Activated CD8-positive, alpha-beta T cell treated with anti-CD3 and anti-CD28 coated beads for 36 hours (primary cell): ENCODE measurements around the gene CLDN2. TPM values are rescaled to one million over a fixed set of nuclear protein-coding genes. Genes with fewer than 3 reads are reported as not detected.

Experiments used
- ATAC-seq: fragments of 200-7000 bp; cut with Tn5 transposase; one replicate; pipeline ENCODE4 v1.10.0; 2021; ENCODE audit warnings: mild to moderate bottlenecking, moderate library complexity
- CTCF ChIA-PET: fragments of 350-600 bp; sonication (Branson Sonifier 250); formaldehyde crosslinking; loops from one replicate; lab custom pipeline; 2021; ENCODE audit warnings: antibody characterized with exemption; lab: Charles Lee
- POLR2A ChIA-PET: fragments of 350-600 bp; sonication (Branson Sonifier 250); formaldehyde crosslinking; loops from one replicate; lab custom pipeline; 2021; ENCODE audit warnings: antibody characterized with exemption; lab: Charles Lee
- DNase-seq: peaks from one replicate; pipeline ENCODE4 v3.0.0-alpha.2; 2020
- H3K27ac Mint-ChIP-seq: one replicate; pipeline ENCODE4 v1.8.0; 2021; ENCODE audit warnings: mild to moderate bottlenecking, mixed read lengths
- H3K27me3 Mint-ChIP-seq: one replicate; pipeline ENCODE4 v1.8.0; 2021; ENCODE audit warnings: mixed read lengths
- H3K36me3 Mint-ChIP-seq: one replicate; pipeline ENCODE4 v1.8.0; 2021; ENCODE audit warnings: low read depth, mixed read lengths
- H3K4me1 Mint-ChIP-seq: one replicate; pipeline ENCODE4 v1.8.0; 2021; ENCODE audit warnings: low read depth, mixed read lengths
- H3K4me3 Mint-ChIP-seq: one replicate; pipeline ENCODE4 v1.8.0; 2021; ENCODE audit warnings: mild to moderate bottlenecking, moderate library complexity, mixed read lengths
- H3K9me3 Mint-ChIP-seq: one replicate; pipeline ENCODE4 v1.8.0; 2021; ENCODE audit warnings: mixed read lengths
- CTCF ChIP-seq: fragments of 200-600 bp; IDR thresholded peaks from one replicate; pipeline ENCODE4 v1.8.0; 2022; ENCODE audit warnings: antibody characterized with exemption, mild to moderate bottlenecking
- intact Hi-C: fragments of 100-400 bp; cut with micrococcal nuclease; formaldehyde crosslinking; loops from one replicate; pipeline ENCODE4 v1.10.0; 2022
- total RNA-seq, 2 experiments: library from RNA; stranded (reverse); gene quantifications; one replicate each; pipeline ENCODE4 v1.2.3, GENCODE V29; 2021

CLDN2 gene
- total RNA-seq, 2 experiments from 2014 or later: not detected

GRCh38 chrX:106952089-106952488, 31.9 kb downstream of the CLDN2 start:
- POLR2A ChIA-PET: no interaction called here
- Mint-ChIP-seq H3K4me1 (no peaks in the 10 kb centered on the region), H3K36me3 (peaks cover 2% of the 10 kb centered on the region), H3K27me3 (no peaks in the 10 kb centered on the region), H3K4me3 (no peak overlapping the region), H3K9me3 (no peaks in the 10 kb centered on the region), H3K27ac (no peak overlapping the region)
- no peak for TF ChIP-seq CTCF
- intact Hi-C loops: loop anchor here (5.0 kb wide), 1 partner anchor 55 kb away; no protein-coding TSS in a partner anchor
- DNase-seq: no peak
- CTCF ChIA-PET: interaction anchor here (0.8 to 2.1 kb wide), 2 partner anchors 58 to 60 kb away, joined by 3 to 6 read pairs; no protein-coding TSS in a partner anchor
- no peak for ATAC-seq

GRCh38 chrX:106952538-106952937, 32.3 kb downstream of the CLDN2 start:
- CTCF ChIA-PET: interaction anchor here (0.8 to 2.1 kb wide), 2 partner anchors 58 to 60 kb away, joined by 3 to 6 read pairs; no protein-coding TSS in a partner anchor

GRCh38 chrX:106952988-106953387, 32.8 kb downstream of the CLDN2 start:
- Mint-ChIP-seq H3K4me1 (no peaks in the 10 kb centered on the region), H3K9me3 (no peaks in the 10 kb centered on the region), H3K36me3 (no peaks in the 10 kb centered on the region), H3K27me3 (no peaks in the 10 kb centered on the region), H3K4me3 (no peak overlapping the region), H3K27ac (no peak overlapping the region)
- peak; percentile 32 for TF ChIP-seq CTCF
- ChIA-PET POLR2A (no interaction called here), CTCF (interaction anchor here (1.0 to 2.1 kb wide), 2 partner anchors 54 to 59 kb away, joined by 3 to 6 read pairs; no protein-coding TSS in a partner anchor)
- intact Hi-C loops: loop anchor here (5.0 kb wide), 1 partner anchor 56 kb away; no protein-coding TSS in a partner anchor
- DNase-seq (no peak), ATAC-seq (no peak)

More at GRCh38 chrX:106952538-106952937, 32.3 kb downstream of the CLDN2 start:
- Mint-ChIP-seq H3K27me3 (no peaks in the 10 kb centered on the region), H3K27ac (no peak overlapping the region), H3K4me3 (no peak overlapping the region), H3K4me1 (no peaks in the 10 kb centered on the region), H3K36me3 (no peaks in the 10 kb centered on the region), H3K9me3 (no peaks in the 10 kb centered on the region)
- DNase-seq: no peak
- TF ChIP-seq CTCF: no peak
- no peak for ATAC-seq
- intact Hi-C loops: loop anchor here (5.0 kb wide), 1 partner anchor 55 kb away; no protein-coding TSS in a partner anchor
- POLR2A ChIA-PET: no interaction called here

- DNase-seq (no peak), ATAC-seq (no peak)
- Mint-ChIP-seq H3K27me3 (no peaks in the 10 kb centered on the region), H3K27ac (no peak overlapping the region), H3K9me3 (no peaks in the 10 kb centered on the region), H3K4me3 (no peak overlapping the region), H3K4me1 (no peaks in the 10 kb centered on the region), H3K36me3 (no peaks in the 10 kb centered on the region)
- POLR2A ChIA-PET: no interaction called here
- TF ChIP-seq CTCF: no peak
- CTCF ChIA-PET: no interaction called here
- intact Hi-C loops: loop anchor here (5.0 kb wide), 1 partner anchor 57 kb away; no protein-coding TSS in a partner anchor
Observed at GRCh38 chrX:106954041-106954440, 33.8 kb downstream of the CLDN2 start.

- H3K27me3 Mint-ChIP-seq: no peaks in the 10 kb centered on the region
- no peak overlapping the region for H3K27ac Mint-ChIP-seq
- POLR2A ChIA-PET: no interaction called here
- no peaks in the 10 kb centered on the region for H3K36me3 Mint-ChIP-seq
- intact Hi-C loops: no loop called here
- CTCF ChIA-PET: no interaction called here
- ATAC-seq (no peak), DNase-seq (no peak)
- H3K4me3 Mint-ChIP-seq: no peak overlapping the region
- no peaks in the 10 kb centered on the region for H3K4me1 Mint-ChIP-seq
- H3K9me3 Mint-ChIP-seq: no peaks in the 10 kb centered on the region
- no peak for TF ChIP-seq CTCF
Observed at GRCh38 chrX:106955004-106955772, 35.0 kb downstream of the CLDN2 start.
